GM06990 (cell line): ENCODE data around the gene ABCC1.

Experiments used
- DNase-seq: peaks from one replicate; pipeline ENCODE4 v3.0.0-alpha.2; 2011; ENCODE audit not compliant: insufficient read length; ENCODE audit errors: extremely low read depth
- H3K27me3 ChIP-seq: replicated peaks from 2 replicates; pipeline ENCODE4 v1.6.0; 2011; ENCODE audit warnings: low read length; ENCODE audit not compliant: control insufficient read depth, insufficient read depth
- H3K36me3 ChIP-seq: 2 replicates; pipeline ENCODE4 v1.5.1; 2011; ENCODE audit warnings: low read length; ENCODE audit not compliant: control insufficient read depth, insufficient read depth
- H3K4me3 ChIP-seq: replicated peaks from 2 replicates; pipeline ENCODE4 v1.5.1; 2011; ENCODE audit warnings: low read depth, mild to moderate bottlenecking, control low read depth, low read length
- TF ChIP-seq, protein P1 (sequence below): IDR thresholded peaks from 2 replicates; pipeline ENCODE4 v1.5.1; 2011; ENCODE audit warnings: low read length, control low read depth, mild to moderate bottlenecking, inconsistent platforms; ENCODE audit not compliant: insufficient read depth, poor library complexity, severe bottlenecking

Gene ABCC1

DNA sequence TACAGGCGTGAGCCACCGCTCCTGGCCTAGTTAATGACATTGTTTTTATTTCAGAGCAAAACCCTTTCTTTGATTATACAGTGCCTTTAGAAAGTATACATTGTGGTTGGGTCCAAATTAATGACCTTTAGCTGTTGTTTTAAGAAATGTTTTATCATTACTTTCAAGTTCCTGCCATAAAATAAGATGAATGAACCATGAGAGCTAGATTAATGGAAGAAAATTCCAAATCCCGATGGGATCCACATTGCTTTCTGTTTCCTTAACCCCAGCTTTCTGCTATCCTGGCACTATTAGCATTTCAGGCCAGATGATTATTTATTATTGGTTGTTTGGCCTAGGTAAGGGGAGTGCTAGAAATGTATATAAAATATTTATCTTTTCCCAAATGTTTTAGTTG lies 131.7 kb downstream of the ABCC1 start:
- Histone ChIP-seq H3K36me3 (peaks cover 39% of the 10 kb centered on the region), H3K4me3 (no peak overlapping the region), H3K27me3 (no peaks in the 10 kb centered on the region)
- no peak for DNase-seq
- TF ChIP-seq, protein P1, sequence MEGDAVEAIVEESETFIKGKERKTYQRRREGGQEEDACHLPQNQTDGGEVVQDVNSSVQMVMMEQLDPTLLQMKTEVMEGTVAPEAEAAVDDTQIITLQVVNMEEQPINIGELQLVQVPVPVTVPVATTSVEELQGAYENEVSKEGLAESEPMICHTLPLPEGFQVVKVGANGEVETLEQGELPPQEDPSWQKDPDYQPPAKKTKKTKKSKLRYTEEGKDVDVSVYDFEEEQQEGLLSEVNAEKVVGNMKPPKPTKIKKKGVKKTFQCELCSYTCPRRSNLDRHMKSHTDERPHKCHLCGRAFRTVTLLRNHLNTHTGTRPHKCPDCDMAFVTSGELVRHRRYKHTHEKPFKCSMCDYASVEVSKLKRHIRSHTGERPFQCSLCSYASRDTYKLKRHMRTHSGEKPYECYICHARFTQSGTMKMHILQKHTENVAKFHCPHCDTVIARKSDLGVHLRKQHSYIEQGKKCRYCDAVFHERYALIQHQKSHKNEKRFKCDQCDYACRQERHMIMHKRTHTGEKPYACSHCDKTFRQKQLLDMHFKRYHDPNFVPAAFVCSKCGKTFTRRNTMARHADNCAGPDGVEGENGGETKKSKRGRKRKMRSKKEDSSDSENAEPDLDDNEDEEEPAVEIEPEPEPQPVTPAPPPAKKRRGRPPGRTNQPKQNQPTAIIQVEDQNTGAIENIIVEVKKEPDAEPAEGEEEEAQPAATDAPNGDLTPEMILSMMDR, result no peak

DNA sequence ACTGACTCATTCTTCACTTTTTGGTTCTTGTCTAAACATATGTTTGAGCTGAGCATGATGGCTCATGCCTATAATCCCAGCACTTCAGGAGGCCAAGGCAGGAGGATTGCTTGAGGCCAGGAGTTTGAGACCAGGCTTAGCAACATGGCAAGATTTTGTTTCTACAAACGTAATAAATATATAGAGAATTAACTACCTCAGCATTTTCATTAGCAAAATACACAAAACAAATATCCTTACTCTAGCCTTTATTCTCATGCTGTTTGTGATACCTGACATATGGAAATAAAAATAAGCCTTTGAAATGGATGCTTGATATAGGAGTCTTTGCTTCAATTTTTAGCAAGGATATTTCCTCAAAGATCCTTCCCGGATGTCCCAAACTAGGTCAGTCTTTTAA lies 132.8 kb downstream of the ABCC1 start:
- no peak for DNase-seq
- peaks cover 39% of the 10 kb centered on the region for H3K36me3 ChIP-seq
- H3K27me3 ChIP-seq, result no peaks in the 10 kb centered on the region
- H3K4me3 ChIP-seq, result no peak overlapping the region
- TF ChIP-seq, protein P1, result no peak

DNA sequence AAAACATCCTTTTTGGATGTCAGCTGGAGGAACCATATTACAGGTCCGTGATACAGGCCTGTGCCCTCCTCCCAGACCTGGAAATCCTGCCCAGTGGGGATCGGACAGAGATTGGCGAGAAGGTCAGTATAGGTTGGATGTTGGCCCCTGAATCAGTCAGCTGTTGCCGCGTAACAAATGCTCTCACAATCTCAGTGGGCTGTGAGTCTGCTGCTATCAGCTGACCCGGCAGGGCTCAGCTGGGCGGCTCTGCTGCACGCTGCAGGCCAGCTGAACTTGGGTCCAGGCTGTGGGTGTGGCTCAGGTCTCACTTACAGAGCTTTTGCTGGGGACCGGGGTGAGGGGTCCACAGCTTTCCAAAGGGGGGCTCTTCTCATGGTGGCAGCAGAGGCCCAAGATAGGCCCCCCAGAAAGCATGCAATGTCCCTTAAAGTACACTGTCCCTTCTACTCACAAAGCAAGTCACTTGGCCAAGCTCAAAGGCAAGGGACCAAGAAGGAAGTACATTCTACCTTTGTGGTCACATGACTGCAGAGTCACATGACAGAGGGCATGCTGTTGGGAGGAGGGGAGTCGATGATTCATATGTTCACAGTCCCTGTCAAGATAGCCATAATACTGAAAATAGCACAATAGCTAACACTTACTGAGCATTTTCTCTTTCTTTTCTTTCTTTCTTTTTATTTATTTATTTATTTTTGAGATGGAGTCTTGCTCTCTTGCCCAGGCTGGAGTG lies 134.2 kb downstream of the ABCC1 start:
- no peak overlapping the region for H3K4me3 ChIP-seq
- TF ChIP-seq, protein P1, result no peak
- no peak for DNase-seq
- no peaks in the 10 kb centered on the region for H3K27me3 ChIP-seq
- H3K36me3 ChIP-seq, result peaks cover 39% of the 10 kb centered on the region

DNA sequence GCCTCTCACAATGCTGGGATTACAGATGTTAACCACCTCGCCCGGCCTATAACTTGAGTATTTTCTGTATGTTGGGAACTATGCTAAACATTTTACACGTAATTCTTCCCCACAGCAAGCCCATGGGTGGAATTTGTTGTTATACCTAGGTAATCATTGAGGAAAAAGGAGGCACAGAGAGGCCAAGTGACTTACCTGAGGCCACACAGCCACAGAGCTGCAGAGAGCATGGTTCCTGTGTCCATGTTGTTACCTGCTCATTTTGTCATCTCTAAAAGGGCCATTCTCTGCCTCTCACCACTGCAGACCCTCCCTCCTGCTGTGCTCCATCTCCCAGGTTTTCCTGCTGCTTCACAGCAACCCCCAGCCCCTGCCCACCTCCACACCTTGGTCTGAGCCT lies 135.5 kb downstream of the ABCC1 start:
- peaks cover 32% of the 10 kb centered on the region for H3K36me3 ChIP-seq
- H3K4me3 ChIP-seq, result no peak overlapping the region
- no peak for DNase-seq
- H3K27me3 ChIP-seq, result no peaks in the 10 kb centered on the region
- TF ChIP-seq, protein P1, result no peak

DNA sequence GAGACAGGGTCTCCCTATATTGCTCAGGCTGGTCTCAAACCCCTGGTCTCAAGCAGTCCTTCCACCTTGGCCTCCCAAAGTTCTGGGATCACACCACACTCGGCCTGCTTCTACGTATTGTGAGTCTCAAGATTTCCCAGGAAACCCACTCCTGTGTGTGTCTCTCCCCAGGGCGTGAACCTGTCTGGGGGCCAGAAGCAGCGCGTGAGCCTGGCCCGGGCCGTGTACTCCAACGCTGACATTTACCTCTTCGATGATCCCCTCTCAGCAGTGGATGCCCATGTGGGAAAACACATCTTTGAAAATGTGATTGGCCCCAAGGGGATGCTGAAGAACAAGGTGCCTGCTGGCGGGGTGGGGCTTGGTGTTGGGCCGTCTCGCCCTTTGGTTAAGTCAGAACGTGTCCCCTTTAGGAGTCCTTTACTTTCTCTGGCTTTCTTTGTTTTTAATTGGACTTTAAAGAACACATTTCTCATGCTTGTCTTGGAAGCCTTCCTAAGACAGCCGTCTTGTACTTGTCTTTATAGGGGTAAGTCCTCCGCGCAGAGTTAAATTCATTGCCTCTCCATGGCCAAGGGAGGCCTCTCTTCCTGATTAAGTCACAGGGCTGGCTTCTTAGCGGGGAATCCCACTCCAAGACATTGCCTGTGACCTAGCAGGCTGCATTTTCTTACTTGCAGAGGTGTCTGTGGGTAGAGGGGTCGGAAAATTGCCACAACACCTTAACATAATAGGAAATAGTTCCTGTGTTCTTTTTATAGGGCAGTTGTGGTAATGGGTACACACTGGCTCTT lies 137.4 kb downstream of the ABCC1 start:
- no peak for DNase-seq
- Histone ChIP-seq H3K36me3 (peaks cover 42% of the 10 kb centered on the region), H3K4me3 (no peak overlapping the region), H3K27me3 (no peaks in the 10 kb centered on the region)
- TF ChIP-seq, protein P1, result no peak
